GM19468 (cell line): Measurements from ENCODE around the gene DVL3.
"Not testable (repeated sequence)": the region's sequence is repeated elsewhere in the genome, so short reads cannot be mapped to it uniquely, and the experiment has no call there.

Experiments
- ATAC-seq: cut with Tn5 transposase; IDR thresholded peaks from one replicate; pipeline ENCODE4 v1.9.1; 2021; ENCODE audit warnings: mild to moderate bottlenecking, moderate library complexity, moderate number of reproducible peaks; ENCODE audit not compliant: unreplicated experiment; ENCODE audit errors: extremely low read depth

The DVL3 gene

GRCh38 chr3:184154885-184155643, at the start of gene DVL3:
TSS of gene DVL3 (plus strand) at chr3:184155377. CDS start at chr3:184155636, 259 bp downstream.
- ATAC-seq = peak; percentile 63

DNA sequence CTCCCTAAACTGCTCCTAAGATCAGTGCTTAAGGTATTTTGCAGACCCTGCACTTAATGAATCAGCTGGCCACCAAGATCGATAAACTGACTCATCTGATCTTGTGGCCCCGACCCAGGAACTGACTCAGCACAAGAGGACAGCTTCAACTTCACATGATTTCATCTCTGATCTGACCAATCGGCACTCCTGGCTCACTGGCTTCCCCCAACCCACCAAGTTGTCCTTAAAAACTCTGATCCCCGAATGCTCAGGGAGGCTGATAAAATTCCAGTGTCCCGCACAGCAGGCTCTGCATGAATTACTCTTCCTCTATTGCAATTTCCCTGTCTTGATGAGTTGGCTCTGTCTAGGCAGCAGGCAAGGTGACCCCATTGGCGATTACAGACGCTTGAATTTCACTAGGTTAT, 44.9 kb upstream of the DVL3 start:
- ATAC-seq = no peak

- ATAC-seq = no peak
These were observed 39.2 kb upstream of the DVL3 start for GRCh38 chr3:184116017-184116416.

- ATAC-seq = no peak
These were observed 37.5 kb upstream of the DVL3 start for GRCh38 chr3:184117636-184118035.

- ATAC-seq = not testable (repeated sequence)
These were observed 34.1 kb upstream of the DVL3 start for GRCh38 chr3:184121031-184121430.

GRCh38 chr3:184126006-184126405, 29.2 kb upstream of the DVL3 start:
- no peak for ATAC-seq

DNA sequence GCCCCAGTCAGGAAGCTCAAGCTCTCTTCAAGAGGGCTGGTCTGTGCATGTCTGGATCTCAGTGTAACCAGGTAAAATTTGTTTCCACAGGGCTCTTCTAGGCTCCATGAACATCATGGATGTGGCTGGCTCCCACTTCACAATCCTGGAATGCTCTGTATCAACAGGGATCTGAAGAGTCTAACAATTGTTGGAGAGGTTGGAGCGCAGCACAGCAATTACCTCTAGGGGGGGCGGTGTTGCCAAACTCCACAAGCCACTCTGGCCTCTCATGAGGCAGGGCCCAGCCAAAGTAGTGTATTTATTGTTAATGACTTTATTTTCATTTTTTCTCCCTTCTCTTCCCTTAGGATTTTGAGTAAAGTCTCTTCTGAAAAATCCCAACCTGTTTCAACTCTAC, 26.2 kb upstream of the DVL3 start:
- ATAC-seq = no peak

DNA sequence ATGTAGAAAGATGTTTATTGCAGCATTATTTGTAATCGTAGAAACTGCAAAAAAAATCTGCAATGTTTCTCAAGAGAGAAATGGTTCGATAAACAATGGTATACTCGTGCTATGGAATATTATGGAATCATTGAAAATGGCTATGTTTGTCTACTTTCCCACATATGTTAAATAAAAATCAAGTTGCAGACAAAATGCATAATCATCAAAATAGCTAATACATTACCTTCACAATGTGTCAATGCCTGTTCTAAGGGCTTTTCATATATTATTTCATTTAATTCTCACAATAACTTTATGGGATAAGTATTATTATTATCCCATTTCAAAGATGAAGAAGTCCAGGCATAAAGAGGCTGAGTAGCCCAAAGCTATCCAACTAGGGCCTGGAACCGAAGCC, 22.2 kb upstream of the DVL3 start:
- ATAC-seq = no peak

DNA sequence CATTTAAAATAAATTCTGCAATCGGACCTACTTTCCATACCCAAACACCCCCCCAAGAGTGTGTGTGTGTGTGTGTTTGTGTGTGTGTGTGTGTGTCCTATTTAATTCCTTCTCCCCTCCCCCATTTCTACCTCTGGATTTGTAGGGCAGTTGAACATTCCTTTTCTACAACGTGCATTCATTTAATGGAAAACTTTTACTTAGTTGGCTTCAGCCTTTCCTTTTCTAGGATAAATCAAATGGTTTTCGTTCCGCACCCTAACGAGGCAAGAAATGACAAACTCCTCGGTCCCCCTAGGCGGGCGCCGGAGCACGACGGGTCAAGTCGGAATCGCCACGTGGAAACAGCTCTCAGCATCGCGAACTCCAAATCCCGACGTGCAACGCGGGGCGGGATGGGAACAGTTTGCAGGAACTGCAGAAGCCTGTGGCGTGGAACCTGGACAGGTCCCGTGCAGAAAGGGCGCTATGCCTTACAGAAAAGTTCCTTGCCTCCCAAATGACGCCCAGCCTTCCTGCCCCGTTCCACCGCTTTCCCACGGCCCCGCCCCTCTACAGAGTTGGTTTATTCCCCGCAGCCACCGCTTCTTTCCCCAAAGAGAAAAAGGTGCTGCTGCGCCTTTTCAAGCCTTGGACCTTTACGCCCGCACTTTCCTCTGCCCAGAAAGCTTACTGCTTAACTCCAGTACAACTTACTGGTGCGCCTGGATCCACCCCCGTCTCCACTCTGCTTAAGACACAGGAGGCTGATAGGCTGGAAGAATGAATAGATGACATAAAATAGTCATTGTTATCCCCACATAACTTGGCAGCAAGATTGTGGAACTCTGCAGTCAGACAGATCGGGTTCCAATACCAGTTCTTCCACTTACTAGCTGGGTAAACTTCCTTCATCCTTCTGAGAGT, 21.1 kb upstream of the DVL3 start:
- ATAC-seq = no peak

GRCh38 chr3:184134746-184135148, 20.4 kb upstream of the DVL3 start:
- no peak for ATAC-seq

DNA sequence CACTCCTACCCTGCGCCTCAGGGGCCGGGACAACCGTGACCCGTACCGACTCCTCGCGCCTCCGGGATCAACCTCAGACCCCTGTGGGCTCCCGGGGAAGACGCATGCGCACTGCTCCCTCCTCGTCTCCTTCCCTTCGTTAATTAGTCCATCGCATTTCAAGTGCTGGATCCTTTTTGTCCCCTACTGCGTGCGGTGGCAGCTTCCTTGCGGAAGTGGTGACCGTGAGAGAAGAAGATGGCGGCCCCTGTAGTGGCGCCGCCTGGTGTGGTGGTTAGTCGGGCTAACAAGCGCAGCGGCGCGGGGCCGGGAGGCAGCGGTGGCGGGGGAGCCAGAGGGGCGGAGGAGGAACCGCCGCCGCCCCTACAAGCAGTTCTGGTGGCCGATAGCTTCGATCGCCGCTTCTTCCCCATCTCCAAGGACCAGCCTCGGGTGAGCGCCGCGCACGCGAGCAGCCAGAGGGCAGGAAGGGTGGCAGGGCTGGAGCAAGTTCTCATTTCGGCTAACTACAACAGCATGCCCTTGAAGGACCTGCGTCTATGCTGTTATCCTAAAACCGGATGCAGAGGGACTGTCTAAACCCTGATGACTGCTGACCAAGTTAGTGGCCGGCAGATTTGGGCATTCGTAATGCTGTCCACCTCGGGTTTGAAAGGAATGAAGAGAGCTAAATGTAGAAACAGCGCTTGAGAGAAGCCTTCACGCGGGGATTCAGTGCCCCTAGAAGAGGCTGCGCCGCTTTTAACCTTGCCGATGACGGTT, 19.8 kb upstream of the DVL3 start, which contains the start of gene EIF2B5:
Gene EIF2B5 (plus strand): TSS at position 210 of the 762 bp plus-strand sequence. CDS start 28 bp downstream, at position 238.
- ATAC-seq = peak; percentile 82

- no peak for ATAC-seq
These were observed 19.3 kb upstream of the DVL3 start for GRCh38 chr3:184135911-184136260.

DNA sequence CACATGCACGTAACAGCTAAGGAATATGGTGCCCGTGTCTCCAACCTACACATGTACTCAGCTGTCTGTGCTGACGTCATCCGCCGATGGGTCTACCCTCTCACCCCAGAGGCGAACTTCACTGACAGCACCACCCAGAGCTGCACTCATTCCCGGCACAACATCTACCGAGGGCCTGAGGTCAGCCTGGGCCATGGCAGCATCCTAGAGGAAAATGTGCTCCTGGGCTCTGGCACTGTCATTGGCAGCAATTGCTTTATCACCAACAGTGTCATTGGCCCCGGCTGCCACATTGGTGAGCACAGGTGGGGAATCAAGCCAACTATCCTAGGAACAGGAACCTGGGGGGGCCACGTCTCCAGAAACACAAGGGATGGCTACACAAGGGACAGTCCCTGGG, 14.7 kb upstream of the DVL3 start:
- no peak for ATAC-seq

DNA sequence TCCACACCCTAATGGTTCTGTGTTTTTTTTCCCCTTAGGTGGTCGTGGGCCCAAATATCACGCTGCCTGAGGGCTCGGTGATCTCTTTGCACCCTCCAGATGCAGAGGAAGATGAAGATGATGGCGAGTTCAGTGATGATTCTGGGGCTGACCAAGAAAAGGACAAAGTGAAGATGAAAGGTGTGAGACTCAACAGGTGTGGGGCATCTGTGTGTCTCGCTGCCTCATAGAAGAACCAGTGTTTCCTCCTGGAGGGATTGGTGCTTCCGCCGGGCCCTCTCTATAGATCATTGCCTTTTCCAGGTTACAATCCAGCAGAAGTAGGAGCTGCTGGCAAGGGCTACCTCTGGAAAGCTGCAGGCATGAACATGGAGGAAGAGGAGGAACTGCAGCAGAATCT, 13.0 kb upstream of the DVL3 start:
- ATAC-seq = no peak

- no peak for ATAC-seq
These were observed 11.8 kb upstream of the DVL3 start for GRCh38 chr3:184143327-184143726.

DNA sequence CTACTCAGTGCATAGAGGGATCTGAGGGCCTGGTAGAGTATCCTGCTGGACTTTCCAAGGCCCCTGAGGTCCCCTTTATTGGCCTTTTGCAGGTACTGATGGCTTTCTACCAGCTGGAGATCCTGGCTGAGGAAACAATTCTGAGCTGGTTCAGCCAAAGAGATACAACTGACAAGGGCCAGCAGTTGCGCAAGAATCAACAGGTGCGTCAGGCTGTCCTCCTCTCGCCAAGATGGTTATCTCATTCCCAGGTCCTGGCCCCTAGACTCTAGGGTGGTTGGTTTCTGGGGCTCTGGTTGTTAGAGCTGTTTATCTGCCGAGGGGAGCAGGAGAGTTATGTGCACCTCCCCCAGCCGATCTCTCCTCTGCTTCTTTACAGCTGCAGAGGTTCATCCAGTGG, 10.7 kb upstream of the DVL3 start:
- no peak for ATAC-seq

GRCh38 chr3:184145111-184145524, 10.1 kb upstream of the DVL3 start:
- ATAC-seq = no peak

DNA sequence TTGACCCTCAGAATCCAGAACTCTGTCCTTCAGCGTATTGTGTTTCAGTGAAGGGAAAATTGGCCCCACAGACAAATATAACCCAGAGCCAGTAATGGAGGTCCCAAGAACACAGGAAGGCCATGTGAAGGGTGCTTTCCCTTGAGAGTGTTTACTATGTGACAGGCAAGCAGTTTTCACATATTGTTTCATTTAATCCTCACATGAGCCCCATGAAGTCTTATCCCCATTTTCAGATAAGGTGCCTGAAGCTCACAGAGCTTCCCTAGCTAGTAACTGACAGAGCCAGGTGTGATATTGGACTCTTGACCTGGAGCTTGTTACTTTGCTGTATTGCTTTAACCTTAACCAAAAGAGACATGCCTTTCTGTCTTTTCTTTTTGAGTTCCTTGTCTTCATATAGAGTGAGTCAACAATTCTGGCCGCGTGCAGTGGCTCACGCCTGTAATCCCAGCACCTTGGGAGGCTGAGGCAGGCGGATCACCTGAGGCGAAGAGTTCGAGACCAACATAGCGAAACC, 9.4 kb upstream of the DVL3 start:
- ATAC-seq = no peak

GRCh38 chr3:184148076-184148475, 7.1 kb upstream of the DVL3 start:
- ATAC-seq = no peak

DNA sequence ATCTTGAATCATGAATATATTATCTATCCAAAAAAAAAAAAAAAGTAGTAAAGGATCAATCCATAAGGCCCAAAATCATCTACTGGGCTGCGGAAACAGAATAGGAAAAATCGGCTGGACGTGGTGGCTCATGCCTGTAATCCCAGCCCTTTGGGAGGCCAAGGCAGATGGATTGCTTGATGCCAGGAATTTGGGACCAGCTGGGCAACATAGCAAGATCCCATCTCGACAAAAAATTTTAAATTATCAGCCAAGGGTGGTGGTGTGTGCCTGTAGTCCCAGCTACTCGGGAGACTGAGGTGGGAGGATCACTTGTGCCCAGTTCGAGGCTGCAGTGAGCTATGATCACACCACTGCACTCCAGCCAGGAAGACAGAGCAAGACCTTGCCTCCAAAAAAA, 6.1 kb upstream of the DVL3 start:
- no peak for ATAC-seq
